WTC11 (cell line): ENCODE measurements around the gene ALCAM.

Experiments used
- E2F5 ChIP-seq: sonication (generic); formaldehyde crosslinking; IDR thresholded peaks from 2 replicates; pipeline ENCODE4 v1.8.1; 2022; ENCODE audit warnings: mild to moderate bottlenecking, moderate library complexity, missing genetic modification reagents
- FOXK1 ChIP-seq: sonication (generic); formaldehyde crosslinking; IDR thresholded peaks from 2 replicates; pipeline ENCODE4 v1.8.0; 2022; ENCODE audit warnings: mild to moderate bottlenecking, moderate library complexity, missing genetic modification reagents
- USF2 ChIP-seq: sonication (generic); formaldehyde crosslinking; IDR thresholded peaks from 2 replicates; pipeline ENCODE4 v1.8.1; 2023; ENCODE audit warnings: mild to moderate bottlenecking, missing genetic modification reagents, moderate library complexity
- ZNF281 ChIP-seq: sonication (generic); formaldehyde crosslinking; IDR thresholded peaks from 2 replicates; pipeline ENCODE4 v1.8.0; 2023; ENCODE audit warnings: mild to moderate bottlenecking, missing genetic modification reagents
- TF ChIP-seq, protein P1 (sequence below): sonication (generic); formaldehyde crosslinking; IDR thresholded peaks from 2 replicates; pipeline ENCODE4 v1.8.0; 2022; ENCODE audit warnings: mild to moderate bottlenecking, missing genetic modification reagents
- TF ChIP-seq, protein P2 (sequence below): fragments of 200-600 bp; IDR thresholded peaks from 2 replicates; pipeline ENCODE4 v1.8.0; 2022; ENCODE audit warnings: antibody characterized with exemption

DNA sequence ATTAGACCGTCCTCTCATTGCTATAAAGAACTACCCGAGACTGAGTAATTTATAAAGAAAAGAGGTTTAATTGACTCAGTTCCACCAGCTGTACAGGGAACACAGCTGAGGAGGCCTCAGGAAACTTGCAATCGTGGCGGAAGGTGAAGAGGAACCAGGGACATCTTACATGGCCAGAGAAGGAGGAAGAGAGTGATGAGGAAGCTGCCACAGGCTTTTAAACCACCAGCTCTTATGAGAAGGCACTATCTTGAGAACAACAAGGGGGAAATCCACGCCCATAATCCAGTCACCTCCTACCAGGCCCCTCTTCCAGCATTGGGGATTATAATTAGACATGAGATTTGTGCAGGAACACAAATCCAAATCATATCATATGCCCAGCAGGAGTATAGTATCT, 138.5 kb downstream of the ALCAM start:
- TF ChIP-seq, protein P1, sequence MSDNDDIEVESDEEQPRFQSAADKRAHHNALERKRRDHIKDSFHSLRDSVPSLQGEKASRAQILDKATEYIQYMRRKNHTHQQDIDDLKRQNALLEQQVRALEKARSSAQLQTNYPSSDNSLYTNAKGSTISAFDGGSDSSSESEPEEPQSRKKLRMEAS (CRISPR knock-in tag): no peak
- no peak for TF ChIP-seq ZNF281 (CRISPR knock-in tag)
- TF ChIP-seq FOXK1: no peak
- no peak for TF ChIP-seq E2F5 (CRISPR knock-in tag)
- TF ChIP-seq, protein P2, sequence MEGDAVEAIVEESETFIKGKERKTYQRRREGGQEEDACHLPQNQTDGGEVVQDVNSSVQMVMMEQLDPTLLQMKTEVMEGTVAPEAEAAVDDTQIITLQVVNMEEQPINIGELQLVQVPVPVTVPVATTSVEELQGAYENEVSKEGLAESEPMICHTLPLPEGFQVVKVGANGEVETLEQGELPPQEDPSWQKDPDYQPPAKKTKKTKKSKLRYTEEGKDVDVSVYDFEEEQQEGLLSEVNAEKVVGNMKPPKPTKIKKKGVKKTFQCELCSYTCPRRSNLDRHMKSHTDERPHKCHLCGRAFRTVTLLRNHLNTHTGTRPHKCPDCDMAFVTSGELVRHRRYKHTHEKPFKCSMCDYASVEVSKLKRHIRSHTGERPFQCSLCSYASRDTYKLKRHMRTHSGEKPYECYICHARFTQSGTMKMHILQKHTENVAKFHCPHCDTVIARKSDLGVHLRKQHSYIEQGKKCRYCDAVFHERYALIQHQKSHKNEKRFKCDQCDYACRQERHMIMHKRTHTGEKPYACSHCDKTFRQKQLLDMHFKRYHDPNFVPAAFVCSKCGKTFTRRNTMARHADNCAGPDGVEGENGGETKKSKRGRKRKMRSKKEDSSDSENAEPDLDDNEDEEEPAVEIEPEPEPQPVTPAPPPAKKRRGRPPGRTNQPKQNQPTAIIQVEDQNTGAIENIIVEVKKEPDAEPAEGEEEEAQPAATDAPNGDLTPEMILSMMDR: no peak
- no peak for TF ChIP-seq USF2 (CRISPR knock-in tag)
